H1 (cell line): Measurements from ENCODE around the gene CITED1. TPM values are rescaled to one million over a fixed set of nuclear protein-coding genes. Genes with fewer than 3 reads are reported as not detected.

Source experiments
- CTCF ChIA-PET: fragments of 300-600 bp; sonication (Branson Sonifier 250); formaldehyde crosslinking; loops from one replicate; lab custom pipeline; 2021; ENCODE audit not compliant: partially characterized antibody; lab: Charles Lee
- POLR2A ChIA-PET: fragments of 300-600 bp; sonication (Branson Sonifier 250); formaldehyde crosslinking; loops from one replicate; lab custom pipeline; 2021; ENCODE audit warnings: inconsistent platforms; ENCODE audit not compliant: partially characterized antibody; lab: Charles Lee
- DNase-seq, 2 experiments: peaks; one replicate each; pipeline versions ENCODE4 v3.0.0 to v3.0.0-alpha.2; 2010 to 2022; ENCODE audit warnings: low spot score in 2 of 2, low read depth in 1 of 2, mixed read lengths in 1 of 2
- FAIRE-seq: peaks from 2 replicates; lab custom pipeline; 2011; peaks lifted over from hg19 to GRCh38; lab: Jason Lieb, UNC
- H2AFZ ChIP-seq: 2 replicates; pipeline ENCODE4 v1.8.1; 2012; ENCODE audit warnings: low read length, inconsistent platforms
- H2AK5ac ChIP-seq: 2 replicates; pipeline ENCODE4 v1.6.1; 2013; ENCODE audit warnings: low read depth, low read length
- H2BK120ac ChIP-seq: replicated peaks from 2 replicates; pipeline ENCODE3; 2013; ENCODE audit warnings: low read depth, low read length, inconsistent platforms
- H2BK12ac ChIP-seq: 2 replicates; pipeline ENCODE4 v1.6.1; 2013; ENCODE audit warnings: low read depth, low read length
- H2BK15ac ChIP-seq: 2 replicates; pipeline ENCODE4 v1.6.1; 2013; ENCODE audit warnings: low read length
- H2BK20ac ChIP-seq: 2 replicates; pipeline ENCODE4 v1.6.1; 2013; ENCODE audit warnings: low read length
- H2BK5ac ChIP-seq: 2 replicates; pipeline ENCODE4 v1.6.1; 2013; ENCODE audit warnings: low read depth, low read length
- H3K14ac ChIP-seq: 2 replicates; pipeline ENCODE4 v1.6.1; 2013; ENCODE audit warnings: inconsistent platforms; ENCODE audit not compliant: insufficient read length
- H3K18ac ChIP-seq: 2 replicates; pipeline ENCODE4 v1.6.1; 2013; ENCODE audit warnings: low read length; ENCODE audit errors: extremely low read depth
- H3K23ac ChIP-seq: 2 replicates; pipeline ENCODE4 v1.6.1; 2013; ENCODE audit warnings: inconsistent platforms; ENCODE audit not compliant: insufficient read length
- H3K23me2 ChIP-seq: 2 replicates; pipeline ENCODE4 v1.6.1; 2013; ENCODE audit warnings: low read depth, low read length
- H3K27ac ChIP-seq: 2 replicates; pipeline ENCODE4 v1.6.1; 2011; ENCODE audit warnings: low read depth, low read length, inconsistent platforms
- H3K27me3 ChIP-seq, 4 experiments: replicated peaks in 1 of 4; 1 replicate in 1 of 4; 2 replicates in 3 of 4; pipeline versions ENCODE4 v1.6.1 to v1.8.1; 2011 to 2013; ENCODE audit warnings: low read length in 3 of 4, mild to moderate bottlenecking in 3 of 4, inconsistent platforms in 2 of 4, mixed read lengths in 2 of 4, moderate library complexity in 1 of 4; ENCODE audit not compliant: control insufficient read depth in 3 of 4, insufficient read depth in 3 of 4; ENCODE audit errors: extremely low read depth in 1 of 4
- H3K36me3 ChIP-seq, 4 experiments: 2 replicates each; pipeline versions ENCODE4 v1.6.1 to v1.8.1; 2011 to 2013; ENCODE audit warnings: mild to moderate bottlenecking in 4 of 4, low read length in 3 of 4, moderate library complexity in 2 of 4, control low read depth in 1 of 4, inconsistent platforms in 1 of 4; ENCODE audit not compliant: insufficient read depth in 4 of 4, control insufficient read depth in 2 of 4
- H3K4ac ChIP-seq: replicated peaks from 2 replicates; pipeline ENCODE3; 2013; ENCODE audit warnings: low read length, low read depth, mixed read lengths, inconsistent platforms; ENCODE audit not compliant: insufficient read length
- H3K4me1 ChIP-seq, 4 experiments: replicated peaks in 1 of 4; 1 replicate in 1 of 4; 2 replicates in 3 of 4; pipeline versions ENCODE4 v1.6.1 to v1.8.1; 2011 to 2013; ENCODE audit warnings: low read length in 3 of 4, inconsistent platforms in 2 of 4, mixed read lengths in 1 of 4; ENCODE audit not compliant: insufficient read depth in 4 of 4, control insufficient read depth in 3 of 4
- H3K4me2 ChIP-seq, 2 experiments: 2 replicates each; pipeline versions ENCODE4 v1.6.1 to v1.8.1; 2011 to 2013; ENCODE audit warnings: low read depth in 2 of 2, low read length in 2 of 2, control low read depth in 1 of 2, inconsistent platforms in 1 of 2, mild to moderate bottlenecking in 1 of 2; ENCODE audit not compliant: insufficient read depth in 1 of 2
- H3K4me3 ChIP-seq, 4 experiments: fragments of 200-600, 300-600 bp in 1 of 4; sonication (generic), shearing (Covaris generic), sonication (Bioruptor Twin) in 1 of 4; 2 replicates each; pipeline versions ENCODE4 v1.5.1 to v1.8.1; 2011 to 2016; ENCODE audit warnings: low read length in 4 of 4, low read depth in 3 of 4, control low read depth in 2 of 4, inconsistent platforms in 2 of 4, mild to moderate bottlenecking in 2 of 4, mixed read lengths in 1 of 4, moderate library complexity in 1 of 4; ENCODE audit not compliant: insufficient read depth in 2 of 4; ENCODE audit errors: extremely low read depth in 1 of 4
- H3K56ac ChIP-seq: replicated peaks from 2 replicates; pipeline ENCODE3; 2013; ENCODE audit warnings: low read depth, mild to moderate bottlenecking, mixed read lengths, low read length, inconsistent platforms; ENCODE audit not compliant: insufficient read length
- H3K79me1 ChIP-seq: 2 replicates; pipeline ENCODE4 v1.6.1; 2013; ENCODE audit warnings: low read depth, low read length, control low read depth
- H3K79me2 ChIP-seq, 2 experiments: 2 replicates each; pipeline versions ENCODE4 v1.6.1 to v1.8.1; 2012 to 2013; ENCODE audit warnings: low read length in 2 of 2, mild to moderate bottlenecking in 2 of 2, inconsistent platforms in 1 of 2; ENCODE audit not compliant: insufficient read depth in 2 of 2, control insufficient read depth in 1 of 2
- H3K9ac ChIP-seq, 4 experiments: replicated peaks in 1 of 4; 1 replicate in 1 of 4; 2 replicates in 3 of 4; pipeline versions ENCODE4 v1.6.1 to v1.8.1; 2011 to 2013; ENCODE audit warnings: low read depth in 3 of 4, low read length in 3 of 4, control low read depth in 2 of 4, mild to moderate bottlenecking in 2 of 4, moderate library complexity in 2 of 4, inconsistent platforms in 1 of 4; ENCODE audit errors: extremely low read depth in 1 of 4
- H3K9me3 ChIP-seq, 2 experiments: 2 replicates each; pipeline versions ENCODE4 v1.6.1 to v1.8.1; 2012 to 2013; ENCODE audit warnings: mild to moderate bottlenecking in 2 of 2, moderate library complexity in 2 of 2, control low read depth in 1 of 2, inconsistent platforms in 1 of 2, low read depth in 1 of 2, low read length in 1 of 2, mixed read lengths in 1 of 2; ENCODE audit not compliant: insufficient read depth in 2 of 2
- H4K20me1 ChIP-seq, 2 experiments: replicated peaks in 1 of 2; 2 replicates each; pipeline versions ENCODE3 to v1.8.1; 2011 to 2013; ENCODE audit warnings: inconsistent platforms in 2 of 2, low read length in 2 of 2, mild to moderate bottlenecking in 1 of 2; ENCODE audit not compliant: insufficient read depth in 2 of 2, control insufficient read depth in 1 of 2
- H4K5ac ChIP-seq: 2 replicates; pipeline ENCODE4 v1.6.1; 2013; ENCODE audit warnings: low read length, low read depth, mixed read lengths, inconsistent platforms; ENCODE audit not compliant: insufficient read length
- H4K8ac ChIP-seq: 2 replicates; pipeline ENCODE4 v1.8.0; 2013; ENCODE audit warnings: mild to moderate bottlenecking, moderate library complexity, low read length, inconsistent platforms; ENCODE audit not compliant: insufficient read depth; ENCODE audit errors: extremely low read depth
- H4K91ac ChIP-seq: replicated peaks from 2 replicates; pipeline ENCODE3; 2013; ENCODE audit warnings: low read length, mixed read lengths, inconsistent platforms; ENCODE audit not compliant: insufficient read length
- ASH2L ChIP-seq: fragments of 200-600, 300-600 bp; sonication (generic); IDR thresholded peaks from one replicate; pipeline ENCODE4 v1.7.1; 2017; ENCODE audit warnings: low read length
- CBX5 ChIP-seq: fragments of 300-800, 300-1000 bp; sonication (generic); IDR thresholded peaks from 2 replicates; pipeline ENCODE4 v1.7.1; 2016; ENCODE audit warnings: antibody characterized with exemption, low read length, low read depth
- RNF2 ChIP-seq: fragments of 200-900, 300-1000 bp; sonication (generic); IDR thresholded peaks from 2 replicates; pipeline ENCODE4 v1.7.1; 2016; ENCODE audit warnings: borderline replicate concordance, low read depth, mild to moderate bottlenecking, antibody characterized with exemption, low read length; ENCODE audit not compliant: poor library complexity, severe bottlenecking; ENCODE audit errors: missing control alignments
- whole genome bisulfite sequencing, 2 experiments: shearing (Covaris generic) in 1 of 2; methylation state at CpG; one replicate each; pipeline versions ENCODE4 v1.1.6 to v1.1.7; 2013 to 2015; ENCODE audit warnings: low lambda C conversion rate in 2 of 2, mixed read lengths in 2 of 2, inconsistent platforms in 1 of 2, low coverage in 1 of 2, missing lambda C conversion rate in 1 of 2; ENCODE audit not compliant: insufficient replicate concordance in 2 of 2, insufficient coverage in 1 of 2, insufficient read length in 1 of 2; ENCODE audit errors: extremely low coverage in 1 of 2, missing lambda C conversion rate in 1 of 2; 5-methylcytosine and 5-hydroxymethylcytosine counted together
- polyA plus RNA-seq, 7 experiments: library from polyadenylated mRNA; depleted of rRNA in 3 of 7; stranded (reverse) in 5 of 7; unstranded in 2 of 7; fragments of >200 nt in 5 of 7; fragments of 200-250 nt in 2 of 7; gene quantifications; 1 replicate in 5 of 7; 2 replicates in 1 of 7; 4 replicates in 1 of 7; pipeline versions ENCODE4 v1.2.1 to v1.2.3, GENCODE V29; 2011 to 2013; ENCODE audit warnings: missing spikeins in 2 of 7, mixed read lengths in 2 of 7
- total RNA-seq: library from RNA; stranded (reverse); fragmentation: NEBNext Ultra II Directional; extraction: Animal tissue kit (Norgen Biotek cat#: 25700); gene quantifications from 2 replicates; pipeline ENCODE4 v1.2.1, GENCODE V29; 2021

Gene CITED1
- total and polyA plus RNA-seq, 2 of the 8 experiments (the other 6 are each of a cell fraction or from before 2014, with no cell fraction given), result 1.2 to 2.4 TPM

DNA sequence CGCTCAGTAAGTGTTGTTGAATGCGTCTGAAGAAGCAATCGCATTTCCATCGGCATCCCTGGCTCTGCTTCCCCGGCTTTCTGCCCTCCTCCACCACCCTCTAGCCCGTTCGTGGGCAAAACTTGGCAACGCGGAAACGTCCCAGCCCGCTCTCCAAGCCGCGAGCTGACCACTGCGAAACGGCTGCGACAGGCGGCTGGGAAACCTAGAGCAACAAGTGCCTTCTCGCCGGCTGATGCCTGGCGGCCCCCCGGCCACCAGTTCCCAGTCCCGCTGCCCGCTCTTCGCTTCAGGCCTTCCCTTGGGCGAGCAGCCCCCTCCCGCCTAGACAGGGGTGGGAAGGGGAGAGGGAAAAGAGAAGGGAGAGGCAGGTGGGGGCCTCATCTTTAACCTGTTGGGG lies 837 bp downstream of the CITED1 start:
- ChIA-PET CTCF (no interaction called here), POLR2A (interaction anchor here (0.7 kb wide), 1 partner anchor 259 kb away, joined by 3 read pairs; no protein-coding TSS in a partner anchor)

More for the DNA sequence above, 837 bp downstream of the CITED1 start:
- H4K91ac ChIP-seq, result no peak overlapping the region
- no peak overlapping the region for H2AK5ac ChIP-seq
- H2AFZ ChIP-seq, result peak overlapping the region; percentile 70; the same call in 1 of the 2 replicates
- H4K8ac ChIP-seq, result no peak overlapping the region
- H3K9ac ChIP-seq, result no peak overlapping the region
- H2BK20ac ChIP-seq, result no peak overlapping the region
- no peak overlapping the region for H3K14ac ChIP-seq
- peaks cover 16% of the 10 kb centered on the region for H3K23me2 ChIP-seq
- H4K5ac ChIP-seq, result no peak overlapping the region
- FAIRE-seq, result no peak
- H3K27me3 ChIP-seq, result peaks cover 40 to 75% (median 69%) of the 10 kb centered on the region in 4 experiments
- no peaks in the 10 kb centered on the region for H3K79me1 ChIP-seq
- H3K4me2 ChIP-seq, result peak overlapping the region; percentile 82 to 85
- no peak for DNase-seq
- H2BK12ac ChIP-seq, result no peak overlapping the region
- H2BK5ac ChIP-seq, result no peak overlapping the region
- H3K4me3 ChIP-seq, result peak overlapping the region; percentile 34 to 61 (median 44); a peak in 6 of 8 replicates
- H3K36me3 ChIP-seq, result peaks cover 0 to 2% (median 0%) of the 10 kb centered on the region in 4 experiments; a peak in 1 of 8 replicates
- peak; percentile 7 for TF ChIP-seq ASH2L
- no peak for TF ChIP-seq CBX5
- peak; percentile 51 for TF ChIP-seq RNF2
- H2BK15ac ChIP-seq, result no peak overlapping the region
- no peaks in the 10 kb centered on the region for H3K9me3 ChIP-seq
- H3K4me1 ChIP-seq, result peaks cover 0 to 6% (median 0%) of the 10 kb centered on the region in 4 experiments; a peak in 2 of 7 replicates
- H2BK120ac ChIP-seq, result no peak overlapping the region
- H3K79me2 ChIP-seq, result no peaks in the 10 kb centered on the region
- H3K23ac ChIP-seq, result no peak overlapping the region
- H3K27ac ChIP-seq, result no peak overlapping the region
- no peak overlapping the region for H3K56ac ChIP-seq
- 4% methylated on average over 14 of the region's 26 CpGs; no CpG with 5 or more reads in 1 of the 2 experiments for WGBS, 2 experiments
- no peak overlapping the region for H3K4ac ChIP-seq
- no peak overlapping the region for H3K18ac ChIP-seq
- peaks cover 0 to 2% of the 10 kb centered on the region in 2 experiments for H4K20me1 ChIP-seq
